ENCODE data around the gene SASH3.

Gene SASH3

DNA sequence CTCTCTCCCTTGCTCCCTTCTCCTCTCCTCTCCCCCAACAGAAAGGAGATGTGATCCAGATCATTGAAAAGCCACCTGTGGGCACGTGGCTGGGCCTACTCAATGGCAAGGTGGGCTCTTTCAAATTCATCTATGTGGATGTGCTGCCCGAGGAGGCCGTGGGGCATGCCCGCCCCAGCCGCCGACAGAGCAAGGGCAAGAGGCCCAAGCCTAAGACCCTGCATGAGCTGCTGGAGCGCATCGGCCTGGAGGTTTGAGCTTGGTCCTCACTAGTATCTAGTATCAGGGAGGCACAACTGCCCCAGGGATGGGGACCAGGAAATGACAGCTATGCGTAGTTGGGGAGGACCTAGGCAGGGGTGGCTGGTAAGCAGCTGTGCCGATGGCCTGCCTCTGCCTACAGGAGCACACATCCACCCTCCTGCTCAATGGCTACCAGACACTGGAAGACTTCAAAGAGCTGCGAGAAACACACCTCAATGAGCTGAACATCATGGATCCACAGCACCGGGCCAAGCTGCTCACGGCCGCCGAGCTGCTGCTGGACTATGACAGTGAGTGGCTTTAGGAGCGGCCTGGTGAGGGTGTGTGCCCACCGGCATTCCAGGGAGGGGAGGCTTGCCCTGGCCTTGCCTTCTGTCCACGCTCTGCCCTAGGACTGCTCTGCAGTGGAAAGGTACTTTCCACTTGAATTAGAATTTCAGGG lies 13.0 kb downstream of the SASH3 start:
- CTCF ChIA-PET: no interaction called here
- H3K27ac ChIP-seq: no peak overlapping the region
- POLR2A ChIA-PET (ENCODE audit: low non-redundant PET): no interaction called here
- no peak for DNase-seq (ENCODE audit: low spot score)
- TF ChIP-seq, protein P1, sequence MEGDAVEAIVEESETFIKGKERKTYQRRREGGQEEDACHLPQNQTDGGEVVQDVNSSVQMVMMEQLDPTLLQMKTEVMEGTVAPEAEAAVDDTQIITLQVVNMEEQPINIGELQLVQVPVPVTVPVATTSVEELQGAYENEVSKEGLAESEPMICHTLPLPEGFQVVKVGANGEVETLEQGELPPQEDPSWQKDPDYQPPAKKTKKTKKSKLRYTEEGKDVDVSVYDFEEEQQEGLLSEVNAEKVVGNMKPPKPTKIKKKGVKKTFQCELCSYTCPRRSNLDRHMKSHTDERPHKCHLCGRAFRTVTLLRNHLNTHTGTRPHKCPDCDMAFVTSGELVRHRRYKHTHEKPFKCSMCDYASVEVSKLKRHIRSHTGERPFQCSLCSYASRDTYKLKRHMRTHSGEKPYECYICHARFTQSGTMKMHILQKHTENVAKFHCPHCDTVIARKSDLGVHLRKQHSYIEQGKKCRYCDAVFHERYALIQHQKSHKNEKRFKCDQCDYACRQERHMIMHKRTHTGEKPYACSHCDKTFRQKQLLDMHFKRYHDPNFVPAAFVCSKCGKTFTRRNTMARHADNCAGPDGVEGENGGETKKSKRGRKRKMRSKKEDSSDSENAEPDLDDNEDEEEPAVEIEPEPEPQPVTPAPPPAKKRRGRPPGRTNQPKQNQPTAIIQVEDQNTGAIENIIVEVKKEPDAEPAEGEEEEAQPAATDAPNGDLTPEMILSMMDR (conservative IDR thresholded peaks at IDR 0.05; ENCODE audit: low read depth): no peak

DNA sequence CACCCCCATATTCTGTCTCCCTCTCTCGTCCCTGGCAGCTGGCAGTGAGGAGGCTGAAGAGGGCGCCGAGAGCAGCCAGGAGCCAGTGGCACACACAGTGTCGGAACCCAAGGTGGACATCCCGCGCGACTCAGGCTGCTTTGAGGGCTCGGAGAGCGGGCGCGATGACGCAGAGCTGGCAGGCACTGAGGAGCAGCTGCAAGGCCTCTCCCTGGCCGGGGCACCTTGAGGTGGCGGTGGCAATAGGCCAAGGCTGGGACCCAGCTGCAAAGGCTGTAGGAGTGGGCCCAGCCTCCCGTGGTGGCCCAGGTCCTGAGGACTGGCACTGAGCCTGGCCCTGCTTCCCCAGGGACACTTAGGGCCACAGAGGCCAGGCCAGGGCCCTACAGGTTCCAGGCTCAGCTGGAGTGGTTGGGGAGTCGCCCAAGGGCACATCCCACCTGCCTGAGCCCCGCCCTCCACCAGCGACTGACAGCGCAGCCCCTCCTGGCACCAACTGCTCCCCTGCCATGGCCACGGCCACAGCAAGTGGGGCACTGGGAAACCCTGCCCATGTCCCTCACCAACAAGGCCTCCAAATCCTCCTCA lies 13.9 kb downstream of the SASH3 start:
- DNase-seq (ENCODE audit: low spot score): no peak
- H3K27ac ChIP-seq: no peak overlapping the region
- CTCF ChIA-PET: no interaction called here
- TF ChIP-seq, protein P1 (conservative IDR thresholded peaks at IDR 0.05; ENCODE audit: low read depth): no peak
- POLR2A ChIA-PET (ENCODE audit: low non-redundant PET): no interaction called here

DNA sequence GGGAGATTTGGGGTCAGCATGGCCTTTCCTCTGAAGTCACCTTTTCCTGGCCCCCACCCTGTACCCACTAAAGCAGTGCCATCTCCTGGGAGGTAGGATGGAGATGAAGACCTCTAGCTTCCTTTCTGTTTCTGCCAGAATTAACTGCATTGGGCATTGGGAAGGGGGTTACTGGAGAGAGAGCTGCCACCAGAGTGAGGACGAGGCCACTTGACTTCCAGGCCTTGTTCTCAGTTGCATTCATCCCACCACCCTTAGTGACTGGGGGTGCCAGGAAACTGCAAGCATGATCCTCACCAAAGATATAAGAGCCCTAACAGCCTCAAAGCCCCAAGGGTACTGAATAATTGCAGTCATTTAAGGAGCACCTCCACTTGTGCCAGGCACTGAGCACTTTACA lies 15.8 kb downstream of the SASH3 start:
- CTCF ChIA-PET: no interaction called here
- no peak for DNase-seq (ENCODE audit: low spot score)

DNA sequence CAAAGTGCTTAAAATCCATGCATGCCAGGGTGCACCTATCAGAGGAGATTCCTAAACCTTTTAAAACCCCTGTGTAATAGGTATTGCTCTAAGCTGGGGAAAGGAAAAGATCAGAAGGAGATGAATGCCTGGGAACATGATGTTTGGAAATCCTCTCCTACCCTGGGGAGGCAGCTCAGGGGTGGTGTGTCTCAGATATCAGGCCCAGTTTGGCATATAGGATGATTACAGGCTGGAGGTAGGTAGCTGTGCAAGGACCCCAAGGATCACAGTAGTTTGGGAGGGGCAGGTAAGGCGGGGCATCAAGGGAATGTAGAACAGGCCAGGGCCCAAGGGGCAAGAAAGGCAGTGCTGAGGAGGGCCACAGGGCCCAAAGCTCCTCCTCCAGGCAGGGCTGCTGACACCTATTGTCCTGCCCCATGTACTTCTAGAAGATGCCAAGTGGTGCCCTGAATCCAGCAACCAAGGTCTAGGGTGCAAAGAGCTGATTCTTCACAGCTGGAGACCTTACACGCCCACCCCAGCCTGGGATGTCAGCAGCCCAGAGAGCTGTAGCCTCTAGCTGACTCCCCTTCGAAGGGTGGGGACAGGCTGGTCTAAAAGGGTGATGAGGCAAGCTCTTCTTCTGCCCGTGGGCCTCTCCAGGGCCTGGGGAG lies 17.6 kb downstream of the SASH3 start:
- TF ChIP-seq, protein P1 (conservative IDR thresholded peaks at IDR 0.05; ENCODE audit: low read depth): no peak
- ChIA-PET POLR2A (ENCODE audit: low non-redundant PET) (no interaction called here), CTCF (no interaction called here)

More for the DNA sequence above, 15.8 kb downstream of the SASH3 start:
- TF ChIP-seq, protein P1 (conservative IDR thresholded peaks at IDR 0.05; ENCODE audit: low read depth): no peak
- POLR2A ChIA-PET (ENCODE audit: low non-redundant PET): no interaction called here
- no peak overlapping the region for H3K27ac ChIP-seq

DNA sequence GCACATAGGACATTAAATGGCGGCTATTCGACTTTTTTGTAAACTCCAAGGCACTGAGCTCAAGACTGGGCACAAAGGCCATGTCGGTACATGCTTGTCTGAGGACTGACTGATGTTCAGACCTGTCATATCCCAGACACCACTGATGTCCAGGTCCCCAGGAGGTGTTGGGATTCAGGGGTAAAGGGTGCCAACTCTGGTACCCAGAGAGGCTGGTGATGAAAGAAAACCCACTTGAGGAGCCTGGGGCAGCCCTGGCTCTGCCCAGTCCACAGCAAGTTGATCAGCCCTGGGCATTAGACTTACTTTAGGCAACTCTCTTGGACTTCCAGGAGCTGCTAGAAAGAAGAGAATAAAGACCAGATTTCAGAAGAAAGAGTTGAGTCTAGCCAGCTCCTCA lies 18.7 kb downstream of the SASH3 start:
- no peak for DNase-seq (ENCODE audit: low spot score)
- H3K27ac ChIP-seq: no peak overlapping the region
- ChIA-PET CTCF (interaction anchor here (0.6 kb wide), 1 partner anchor 10 kb away, joined by 3 read pairs; no protein-coding TSS in a partner anchor), POLR2A (ENCODE audit: low non-redundant PET) (no interaction called here)
- TF ChIP-seq, protein P1 (conservative IDR thresholded peaks at IDR 0.05; ENCODE audit: low read depth): no peak

More for the DNA sequence above, 17.6 kb downstream of the SASH3 start:
- no peak for DNase-seq (ENCODE audit: low spot score)
- H3K27ac ChIP-seq: no peak overlapping the region

DNA sequence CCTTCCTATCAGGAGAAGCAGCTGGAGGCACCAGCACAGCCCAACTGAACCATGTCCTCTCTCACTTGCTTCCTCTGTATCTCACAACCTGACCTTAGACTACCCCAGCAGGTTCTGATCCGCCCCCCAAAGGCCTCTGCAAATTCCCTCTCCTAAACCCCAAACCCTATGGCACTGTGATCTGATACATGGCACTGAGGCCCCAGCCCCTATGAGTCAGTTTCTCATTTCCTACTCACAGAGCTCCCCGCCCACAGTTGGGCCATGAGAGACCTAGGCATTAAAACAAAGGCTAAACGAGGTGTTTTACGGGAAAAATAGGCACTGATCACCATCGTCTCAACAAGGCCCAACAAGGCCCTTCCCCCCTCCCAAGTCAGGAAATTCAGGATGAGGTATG lies 19.1 kb downstream of the SASH3 start:
- TF ChIP-seq, protein P1 (conservative IDR thresholded peaks at IDR 0.05; ENCODE audit: low read depth): no peak
- ChIA-PET POLR2A (ENCODE audit: low non-redundant PET) (no interaction called here), CTCF (interaction anchor here (0.6 kb wide), 1 partner anchor 11 kb away, joined by 3 read pairs; no protein-coding TSS in a partner anchor)
- no peak overlapping the region for H3K27ac ChIP-seq
- no peak for DNase-seq (ENCODE audit: low spot score)
